ENCODE measurements around the gene UNC5B. TPM values are rescaled to one million over a fixed set of nuclear protein-coding genes. Genes with fewer than 3 reads are reported as not detected.

UNC5B gene
- total RNA-seq, 4 donors from 2014 or later = 3.9 to 7.1 (median 5.7) TPM

- DNase-seq = no peak
- TF ChIP-seq POLR2A (IDR thresholded peaks at IDR 0.05) (no peak), CTCF (IDR thresholded peaks at IDR 0.05) (no peak)
- intact Hi-C loops (cut with DNase I) = loop anchor here (5.0 kb wide), 1 partner anchor 377 kb away; no protein-coding TSS in a partner anchor
- no peak overlapping the region for H3K27ac ChIP-seq
- 86 to 94% methylated on average over 12 of the region's 12 CpGs for WGBS, 2 donors
- H3K36me3 ChIP-seq = no peaks in the 10 kb centered on the region
- no peaks in the 10 kb centered on the region for H3K9me3 ChIP-seq
- no peaks in the 10 kb centered on the region for H3K27me3 ChIP-seq
- H3K4me3 ChIP-seq (replicated peaks in 1 of 3) = no peak overlapping the region
- peaks cover 0 to 18% of the 10 kb centered on the region in 2 donors for H3K4me1 ChIP-seq
Measured at GRCh38 chr10:71289421-71290130, 77.2 kb downstream of the UNC5B start.

DNA sequence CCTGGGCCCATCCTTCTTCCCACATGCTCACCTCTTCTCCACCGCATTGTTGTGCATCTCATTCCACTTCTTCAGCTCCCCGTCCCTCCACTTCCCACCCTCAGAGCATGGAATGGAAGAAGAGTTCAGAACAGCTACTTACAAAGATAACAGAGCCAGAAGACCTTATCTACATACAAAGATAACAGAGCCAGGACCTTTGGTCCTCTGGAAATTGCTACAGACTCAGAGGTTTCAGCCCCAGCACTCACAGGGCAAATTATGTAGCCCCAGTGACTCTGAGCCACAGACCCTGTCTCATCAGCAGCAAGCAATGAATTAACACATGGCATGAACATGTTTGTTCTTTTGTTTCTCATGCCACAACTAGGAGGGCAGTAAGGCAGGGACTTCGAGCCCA is 78.0 kb downstream of the UNC5B start:
- no peak for DNase-seq
- Histone ChIP-seq H3K27me3 (no peaks in the 10 kb centered on the region), H3K9me3 (no peaks in the 10 kb centered on the region), H3K36me3 (no peaks in the 10 kb centered on the region), H3K27ac (no peak overlapping the region), H3K4me3 (replicated peaks in 1 of 3) (no peak overlapping the region), H3K4me1 (peaks cover 0 to 22% of the 10 kb centered on the region in 2 donors)
- TF ChIP-seq CTCF (IDR thresholded peaks at IDR 0.05) (no peak), POLR2A (IDR thresholded peaks at IDR 0.05) (no peak)
- WGBS, 2 donors = 97 to 100% methylated on average over 3 of the region's 3 CpGs
- intact Hi-C loops (cut with DNase I) = no loop called here

DNA sequence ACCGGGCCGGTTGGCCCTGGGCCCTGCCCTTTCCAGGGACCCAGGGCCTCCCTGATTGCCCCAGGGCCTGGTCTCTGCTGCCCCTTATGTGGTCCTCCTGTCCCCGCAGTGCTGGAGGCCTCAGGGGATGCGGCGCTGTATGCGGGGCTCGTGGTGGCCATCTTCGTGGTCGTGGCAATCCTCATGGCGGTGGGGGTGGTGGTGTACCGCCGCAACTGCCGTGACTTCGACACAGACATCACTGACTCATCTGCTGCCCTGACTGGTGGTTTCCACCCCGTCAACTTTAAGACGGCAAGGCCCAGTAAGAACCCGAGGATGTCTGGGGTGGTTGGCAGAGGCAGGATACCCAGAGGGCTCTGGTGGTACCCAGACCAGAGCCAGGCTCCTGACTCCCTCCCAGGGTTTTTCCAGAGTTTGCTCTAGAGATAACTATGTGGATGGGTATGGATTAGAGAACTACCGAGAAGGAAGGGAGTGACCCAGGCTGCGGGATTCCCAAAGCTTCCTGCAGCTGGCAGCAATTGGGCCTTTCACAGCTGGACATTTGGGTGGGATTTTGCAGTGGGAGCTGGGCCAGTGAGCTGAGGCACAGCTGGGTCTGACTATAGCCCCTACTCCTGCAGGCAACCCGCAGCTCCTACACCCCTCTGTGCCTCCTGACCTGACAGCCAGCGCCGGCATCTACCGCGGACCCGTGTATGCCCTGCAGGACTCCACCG is 78.6 kb downstream of the UNC5B start:
- no peak for DNase-seq
- intact Hi-C loops (cut with DNase I) = no loop called here
- Histone ChIP-seq H3K27ac (no peak overlapping the region), H3K27me3 (no peaks in the 10 kb centered on the region), H3K9me3 (no peaks in the 10 kb centered on the region), H3K4me3 (replicated peaks in 1 of 3) (no peak overlapping the region), H3K36me3 (no peaks in the 10 kb centered on the region), H3K4me1 (peaks cover 0 to 22% of the 10 kb centered on the region in 2 donors)
- TF ChIP-seq CTCF (IDR thresholded peaks at IDR 0.05) = no peak
- TF ChIP-seq POLR2A (IDR thresholded peaks at IDR 0.05) = no peak
- 93 to 96% methylated on average over 25 to 26 of the region's 26 CpGs for WGBS, 2 donors

DNA sequence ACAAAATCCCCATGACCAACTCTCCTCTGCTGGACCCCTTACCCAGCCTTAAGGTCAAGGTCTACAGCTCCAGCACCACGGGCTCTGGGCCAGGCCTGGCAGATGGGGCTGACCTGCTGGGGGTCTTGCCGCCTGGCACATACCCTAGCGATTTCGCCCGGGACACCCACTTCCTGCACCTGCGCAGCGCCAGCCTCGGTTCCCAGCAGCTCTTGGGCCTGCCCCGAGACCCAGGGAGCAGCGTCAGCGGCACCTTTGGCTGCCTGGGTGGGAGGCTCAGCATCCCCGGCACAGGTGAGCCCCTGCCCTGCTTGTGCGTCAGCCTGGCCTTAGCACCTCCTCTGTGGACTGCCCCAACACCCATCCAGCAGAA is 79.1 kb downstream of the UNC5B start:
- H3K4me1 ChIP-seq = peaks cover 0 to 22% of the 10 kb centered on the region in 2 donors
- 100% methylated on average over 1 to 9 of the region's 13 CpGs for WGBS, 2 donors
- no peak overlapping the region for H3K27ac ChIP-seq
- no peak for TF ChIP-seq POLR2A (IDR thresholded peaks at IDR 0.05)
- no peak for TF ChIP-seq CTCF (IDR thresholded peaks at IDR 0.05)
- no peaks in the 10 kb centered on the region for H3K9me3 ChIP-seq
- no peaks in the 10 kb centered on the region for H3K27me3 ChIP-seq
- DNase-seq = no peak
- H3K36me3 ChIP-seq = no peaks in the 10 kb centered on the region
- intact Hi-C loops (cut with DNase I) = no loop called here
- no peak overlapping the region for H3K4me3 ChIP-seq (replicated peaks in 1 of 3)

Data from thyroid gland (tissue), 4 donors.